Ascending aorta (tissue), 2 donors: ENCODE results near the gene LMCD1. TPM values are rescaled to one million over a fixed set of nuclear protein-coding genes. Genes with fewer than 3 reads are reported as not detected.

Source experiments
- DNase-seq, 2 donors: peaks; one replicate each; pipeline ENCODE4 v3.0.0-alpha.2; 2019; ENCODE audit warnings: low spot score in 2 of 2
- H3K27ac ChIP-seq, 2 donors: fragments of 200-600 bp; sonication (generic); one replicate each; pipeline ENCODE4 v1.5.1; 2016 to 2017; ENCODE audit warnings: mild to moderate bottlenecking in 1 of 2
- H3K27me3 ChIP-seq: fragments of 200-600 bp; sonication (generic); one replicate; pipeline ENCODE4 v1.5.1; 2017
- H3K36me3 ChIP-seq, 2 donors: fragments of 200-600 bp; sonication (generic); one replicate each; pipeline ENCODE4 v1.5.1; 2016
- H3K4me1 ChIP-seq, 2 donors: fragments of 200-600 bp; sonication (generic); one replicate each; pipeline ENCODE4 v1.5.1; 2016 to 2017; ENCODE audit warnings: mild to moderate bottlenecking in 1 of 2
- H3K4me3 ChIP-seq, 2 donors: fragments of 200-600 bp; sonication (generic); one replicate each; pipeline ENCODE4 v1.5.1; 2016 to 2017; ENCODE audit warnings: mild to moderate bottlenecking in 1 of 2
- H3K9me3 ChIP-seq, 2 donors: fragments of 200-600 bp; sonication (generic); one replicate each; pipeline ENCODE4 v1.5.1; 2016
- CTCF ChIP-seq, 3 experiments: fragments of 200-600 bp in 2 of 3; fragments of 450-650 bp in 1 of 3; sonication (generic) in 2 of 3; IDR thresholded peaks; one replicate each; pipeline ENCODE4 v1.5.1; 2016 to 2019; ENCODE audit warnings: antibody characterized with exemption in 3 of 3, mild to moderate bottlenecking in 1 of 3, moderate library complexity in 1 of 3
- intact Hi-C: fragments of 100-400 bp; cut with DNase I; formaldehyde crosslinking; loops from one replicate; pipeline ENCODE4 v1.15.1; 2023
- total RNA-seq: library from RNA; depleted of rRNA; stranded (reverse); fragments of >200 nt; gene quantifications from one replicate; pipeline ENCODE4 v1.1.0, GENCODE V29; 2016

The LMCD1 gene
- total RNA-seq, 1 donor from 2014 or later = 634 TPM

- DNase-seq = peak in 1 of 2 donors; percentile 56
- TF ChIP-seq CTCF (IDR thresholded peaks at IDR 0.05) = no peak
- Histone ChIP-seq H3K4me3 (no peak overlapping the region), H3K4me1 (peaks cover 5 to 11% of the 10 kb centered on the region in 2 donors), H3K27ac (peak overlapping the region in 1 of 2 donors; percentile 5), H3K27me3 (no peaks in the 10 kb centered on the region), H3K9me3 (no peaks in the 10 kb centered on the region), H3K36me3 (no peaks in the 10 kb centered on the region)
- intact Hi-C loops = no loop called here
Measured at GRCh38 chr3:8621141-8621540, 119.5 kb downstream of the LMCD1 start.

- no peaks in the 10 kb centered on the region for H3K9me3 ChIP-seq
- intact Hi-C loops = loop anchor here (2.0 kb wide), 1 partner anchor 179 kb away; no protein-coding TSS in a partner anchor
Measured at GRCh38 chr3:8621872-8622271, 120.2 kb downstream of the LMCD1 start.

GRCh38 chr3:8622873-8623691 lies 121.5 kb downstream of the LMCD1 start:
- Histone ChIP-seq H3K27ac (no peak overlapping the region), H3K36me3 (no peaks in the 10 kb centered on the region), H3K27me3 (no peaks in the 10 kb centered on the region), H3K4me1 (peaks cover 5 to 11% of the 10 kb centered on the region in 2 donors), H3K4me3 (no peak overlapping the region), H3K9me3 (no peaks in the 10 kb centered on the region)
- TF ChIP-seq CTCF (IDR thresholded peaks at IDR 0.05) = peak; percentile 73 to 94 (median 82)
- intact Hi-C loops = loop anchor here (2.0 kb wide), 1 partner anchor 180 kb away; no protein-coding TSS in a partner anchor
- DNase-seq = peak in 1 of 2 donors; percentile 78

More at GRCh38 chr3:8621872-8622271, 120.2 kb downstream of the LMCD1 start:
- peak in 1 of 2 donors; percentile 66 for DNase-seq
- Histone ChIP-seq H3K27ac (peak overlapping the region; percentile 19 to 35), H3K4me1 (peaks cover 5 to 11% of the 10 kb centered on the region in 2 donors), H3K4me3 (no peak overlapping the region), H3K36me3 (no peaks in the 10 kb centered on the region), H3K27me3 (no peaks in the 10 kb centered on the region)
- no peak for TF ChIP-seq CTCF (IDR thresholded peaks at IDR 0.05)

- no peak for DNase-seq
- H3K4me1 ChIP-seq = peaks cover 5 to 11% of the 10 kb centered on the region in 2 donors
- H3K27me3 ChIP-seq = no peaks in the 10 kb centered on the region
- no peaks in the 10 kb centered on the region for H3K9me3 ChIP-seq
- intact Hi-C loops = loop anchor here (2.0 kb wide), 1 partner anchor 181 kb away; no protein-coding TSS in a partner anchor
- TF ChIP-seq CTCF (IDR thresholded peaks at IDR 0.05) = no peak
- no peaks in the 10 kb centered on the region for H3K36me3 ChIP-seq
- no peak overlapping the region for H3K4me3 ChIP-seq
- no peak overlapping the region for H3K27ac ChIP-seq
Measured at GRCh38 chr3:8623741-8624140, 122.1 kb downstream of the LMCD1 start.

Other genes starting within 250 kb of the LMCD1 start
- not detected for gene SSUH2, start 143.0 kb downstream of the LMCD1 start, total RNA-seq
- gene CAV3, start 232.0 kb downstream of the LMCD1 start, total RNA-seq = not detected